Sigmoid colon (tissue), 7 donors: ENCODE measurements around the gene SGCD. TPM values are rescaled to one million over a fixed set of nuclear protein-coding genes. Genes with fewer than 3 reads are reported as not detected.

Source experiments
- DNase-seq: peaks from one replicate; pipeline ENCODE4 v3.0.0-alpha.2; 2019
- H3K27ac ChIP-seq, 4 donors: fragments of 200-600 bp; sonication (generic); one replicate each; pipeline ENCODE4 v1.5.1; 2016 to 2019; ENCODE audit warnings: mild to moderate bottlenecking in 1 of 4
- H3K27me3 ChIP-seq, 3 donors: fragments of 200-600 bp; sonication (generic); one replicate each; pipeline ENCODE4 v1.5.1; 2019; ENCODE audit warnings: mild to moderate bottlenecking in 1 of 3
- H3K36me3 ChIP-seq, 4 donors: fragments of 200-600 bp; sonication (generic); one replicate each; pipeline ENCODE4 v1.5.1; 2016 to 2019
- H3K4me1 ChIP-seq, 4 donors: fragments of 200-600 bp; sonication (generic); one replicate each; pipeline ENCODE4 v1.5.1; 2017 to 2019
- H3K4me3 ChIP-seq, 4 donors: fragments of 200-600 bp; sonication (generic); one replicate each; pipeline ENCODE4 v1.5.1; 2017 to 2019; ENCODE audit warnings: mild to moderate bottlenecking in 2 of 4, moderate library complexity in 1 of 4
- H3K9me3 ChIP-seq, 4 donors: fragments of 200-600 bp in 3 of 4; sonication (generic) in 3 of 4; one replicate each; pipeline versions ENCODE4 v1.5.1 to v1.6.1; 2013 to 2019
- CTCF ChIP-seq, 4 experiments: fragments of 450-650 bp in 3 of 4; fragments of 200-600 bp in 1 of 4; IDR thresholded peaks; one replicate each; pipeline ENCODE4 v1.5.1; 2016 to 2019; ENCODE audit warnings: antibody characterized with exemption in 4 of 4, mild to moderate bottlenecking in 3 of 4, moderate library complexity in 2 of 4
- EP300 ChIP-seq, 4 donors: sonication (generic); formaldehyde crosslinking; IDR thresholded peaks; one replicate each; pipeline ENCODE4 v1.6.1; 2017; ENCODE audit warnings: antibody characterized with exemption in 4 of 4
- POLR2A ChIP-seq, 2 donors: fragments of 450-650 bp; IDR thresholded peaks; one replicate each; pipeline ENCODE4 v1.6.1; 2016; ENCODE audit warnings: antibody characterized with exemption in 2 of 2, mild to moderate bottlenecking in 2 of 2, moderate library complexity in 2 of 2
- POLR2AphosphoS5 ChIP-seq, 4 donors: sonication (generic); formaldehyde crosslinking; IDR thresholded peaks; one replicate each; pipeline ENCODE4 v1.6.1; 2017; ENCODE audit warnings: antibody characterized with exemption in 4 of 4
- WGBS, 2 donors: extraction: QIAGEN DNeasy Blood & Tissue Kit; methylation state at CpG; one replicate each; pipeline ENCODE4 v1.1.7; 2013; 5-methylcytosine and 5-hydroxymethylcytosine counted together
- intact Hi-C: fragments of 100-400 bp; cut with DNase I; formaldehyde crosslinking; loops from one replicate; pipeline ENCODE4 v1.15.1; 2023
- polyA plus RNA-seq, 3 donors: library from polyadenylated mRNA; stranded (reverse); fragments of 200-250 nt; gene quantifications; one replicate each; pipeline ENCODE4 v1.2.3, GENCODE V29; 2013
- total RNA-seq, 4 donors: library from RNA; depleted of rRNA; stranded (reverse); fragments of >200 nt; gene quantifications; one replicate each; pipeline ENCODE4 v1.1.0, GENCODE V29; 2016
- donor health status: healthy with polysubstance abuse.
- donor health status: Bipolar disorder and iron deficiency.
- donor health status: healthy.

SGCD gene
- total and polyA plus RNA-seq, 7 donors: under 0.01 to 34.3 (median 8.2) TPM

- peak overlapping the region in 3 of 4 donors; percentile 34 to 81 (median 74) for H3K27ac ChIP-seq
- 25 to 49% methylated on average over 2 of the region's 2 CpGs for WGBS, 2 donors
- no peak overlapping the region for H3K4me3 ChIP-seq
- no peaks in the 10 kb centered on the region for H3K27me3 ChIP-seq
- no peak for TF ChIP-seq EP300 (IDR thresholded peaks at IDR 0.05)
- no peak for TF ChIP-seq CTCF (IDR thresholded peaks at IDR 0.05)
- TF ChIP-seq POLR2A (IDR thresholded peaks at IDR 0.05): no peak
- TF ChIP-seq POLR2AphosphoS5 (IDR thresholded peaks at IDR 0.05): no peak
- no peaks in the 10 kb centered on the region for H3K36me3 ChIP-seq
- intact Hi-C loops: no loop called here
- H3K9me3 ChIP-seq: no peaks in the 10 kb centered on the region
- DNase-seq: no peak
- peaks cover 0 to 75% (median 47%) of the 10 kb centered on the region in 4 donors for H3K4me1 ChIP-seq
These were observed 260.0 kb downstream of the SGCD start for GRCh38 chr5:156587012-156587411.

- H3K4me3 ChIP-seq: no peak overlapping the region
- peaks cover 0 to 62% (median 44%) of the 10 kb centered on the region in 4 donors for H3K4me1 ChIP-seq
- no peaks in the 10 kb centered on the region for H3K36me3 ChIP-seq
- no peaks in the 10 kb centered on the region for H3K27me3 ChIP-seq
- H3K27ac ChIP-seq: peak overlapping the region in 1 of 4 donors; percentile 27
- no peaks in the 10 kb centered on the region for H3K9me3 ChIP-seq
- intact Hi-C loops: no loop called here
- 82% methylated on average over 2 of the region's 2 CpGs for WGBS, 2 donors
- no peak for TF ChIP-seq EP300 (IDR thresholded peaks at IDR 0.05)
- TF ChIP-seq POLR2A (IDR thresholded peaks at IDR 0.05): no peak
- TF ChIP-seq POLR2AphosphoS5 (IDR thresholded peaks at IDR 0.05): no peak
- no peak for TF ChIP-seq CTCF (IDR thresholded peaks at IDR 0.05)
- no peak for DNase-seq
These were observed 261.3 kb downstream of the SGCD start for GRCh38 chr5:156588306-156588705.

GRCh38 chr5:156589104-156589945 lies 262.4 kb downstream of the SGCD start:
- Histone ChIP-seq H3K27ac (peak overlapping the region in 1 of 4 donors; percentile 51), H3K9me3 (no peaks in the 10 kb centered on the region), H3K27me3 (no peaks in the 10 kb centered on the region), H3K4me1 (peaks cover 0 to 57% (median 43%) of the 10 kb centered on the region in 4 donors), H3K36me3 (no peaks in the 10 kb centered on the region), H3K4me3 (no peak overlapping the region)
- TF ChIP-seq POLR2AphosphoS5 (IDR thresholded peaks at IDR 0.05) (no peak), CTCF (IDR thresholded peaks at IDR 0.05) (no peak), EP300 (IDR thresholded peaks at IDR 0.05) (no peak), POLR2A (IDR thresholded peaks at IDR 0.05) (no peak)
- no peak for DNase-seq
- intact Hi-C loops: no loop called here
- WGBS, 2 donors: 60 to 68% methylated on average over 4 of the region's 4 CpGs

GRCh38 chr5:156589946-156590216 lies 262.9 kb downstream of the SGCD start:
- no peaks in the 10 kb centered on the region for H3K36me3 ChIP-seq
- H3K27me3 ChIP-seq: no peaks in the 10 kb centered on the region
- 63 to 68% methylated on average over 4 of the region's 4 CpGs for WGBS, 2 donors
- no peak for DNase-seq
- H3K4me1 ChIP-seq: peaks cover 0 to 52% (median 39%) of the 10 kb centered on the region in 4 donors
- TF ChIP-seq CTCF (IDR thresholded peaks at IDR 0.05) (no peak), EP300 (IDR thresholded peaks at IDR 0.05) (no peak), POLR2AphosphoS5 (IDR thresholded peaks at IDR 0.05) (no peak), POLR2A (IDR thresholded peaks at IDR 0.05) (no peak)
- H3K4me3 ChIP-seq: no peak overlapping the region
- H3K27ac ChIP-seq: peak overlapping the region in 1 of 4 donors; percentile 51
- intact Hi-C loops: loop anchor here (10.0 kb wide), 2 partner anchors 195 to 265 kb away; partner anchors contain the start of gene SGCD
- no peaks in the 10 kb centered on the region for H3K9me3 ChIP-seq
